GM21360 (cell line): ENCODE measurements around the gene LILRB2.
"Not testable (repeated sequence)": the region's sequence is repeated elsewhere in the genome, so short reads cannot be mapped to it uniquely, and the experiment has no call there.

Source experiments
- ATAC-seq: cut with Tn5 transposase; IDR thresholded peaks from one replicate; pipeline ENCODE4 v1.9.1; 2021; ENCODE audit warnings: mild to moderate bottlenecking, moderate library complexity; ENCODE audit not compliant: unreplicated experiment

The LILRB2 gene

DNA sequence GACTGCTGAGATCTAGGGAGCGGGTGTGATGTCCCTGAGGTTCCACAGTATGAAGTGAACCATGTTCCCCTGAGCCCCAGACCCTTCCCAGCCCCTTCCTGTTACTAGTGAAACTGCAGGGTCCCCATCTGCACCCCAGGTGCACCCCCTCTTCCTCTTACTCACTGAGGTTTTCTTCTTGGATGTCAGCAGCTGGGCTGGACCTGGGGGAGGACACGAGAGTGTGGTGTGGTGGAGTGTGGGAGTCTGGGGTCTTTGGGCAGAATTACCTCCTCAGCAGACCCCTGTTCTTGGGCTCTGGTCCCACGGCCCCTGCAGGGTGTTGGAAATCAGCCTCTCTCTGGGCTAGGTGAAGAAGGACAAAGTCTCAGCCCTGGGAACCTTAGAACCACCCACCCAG lies 35.0 kb downstream of the LILRB2 start:
- ATAC-seq = no peak

DNA sequence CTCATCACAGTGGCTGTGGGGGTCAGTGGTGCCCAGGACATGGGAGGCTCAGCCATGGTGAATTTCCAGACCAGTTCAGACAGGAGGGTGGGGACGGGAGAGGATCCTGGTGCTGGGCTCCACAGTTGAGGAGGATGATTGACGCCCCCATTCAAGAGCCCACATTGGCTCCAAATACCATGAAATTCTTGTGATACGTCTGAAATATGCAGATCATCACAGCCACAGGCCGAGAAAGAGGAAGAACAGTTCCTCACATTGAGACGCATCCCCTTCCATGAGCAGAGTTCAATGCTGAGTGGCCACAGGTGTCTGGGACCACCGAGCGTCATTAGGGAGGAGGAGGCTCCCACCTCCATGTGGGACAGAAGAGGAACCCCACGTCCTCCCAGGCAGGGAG lies 37.1 kb downstream of the LILRB2 start:
- ATAC-seq = not testable (repeated sequence)

- not testable (repeated sequence) for ATAC-seq
Measured at GRCh38 chr19:54242646-54243045, 38.3 kb downstream of the LILRB2 start, which contains the start of gene LILRA6. LILRA6 (minus strand) TSS chr19:54242790.

- not testable (repeated sequence) for ATAC-seq
Measured at GRCh38 chr19:54242234-54242633, 38.7 kb downstream of the LILRB2 start.

DNA sequence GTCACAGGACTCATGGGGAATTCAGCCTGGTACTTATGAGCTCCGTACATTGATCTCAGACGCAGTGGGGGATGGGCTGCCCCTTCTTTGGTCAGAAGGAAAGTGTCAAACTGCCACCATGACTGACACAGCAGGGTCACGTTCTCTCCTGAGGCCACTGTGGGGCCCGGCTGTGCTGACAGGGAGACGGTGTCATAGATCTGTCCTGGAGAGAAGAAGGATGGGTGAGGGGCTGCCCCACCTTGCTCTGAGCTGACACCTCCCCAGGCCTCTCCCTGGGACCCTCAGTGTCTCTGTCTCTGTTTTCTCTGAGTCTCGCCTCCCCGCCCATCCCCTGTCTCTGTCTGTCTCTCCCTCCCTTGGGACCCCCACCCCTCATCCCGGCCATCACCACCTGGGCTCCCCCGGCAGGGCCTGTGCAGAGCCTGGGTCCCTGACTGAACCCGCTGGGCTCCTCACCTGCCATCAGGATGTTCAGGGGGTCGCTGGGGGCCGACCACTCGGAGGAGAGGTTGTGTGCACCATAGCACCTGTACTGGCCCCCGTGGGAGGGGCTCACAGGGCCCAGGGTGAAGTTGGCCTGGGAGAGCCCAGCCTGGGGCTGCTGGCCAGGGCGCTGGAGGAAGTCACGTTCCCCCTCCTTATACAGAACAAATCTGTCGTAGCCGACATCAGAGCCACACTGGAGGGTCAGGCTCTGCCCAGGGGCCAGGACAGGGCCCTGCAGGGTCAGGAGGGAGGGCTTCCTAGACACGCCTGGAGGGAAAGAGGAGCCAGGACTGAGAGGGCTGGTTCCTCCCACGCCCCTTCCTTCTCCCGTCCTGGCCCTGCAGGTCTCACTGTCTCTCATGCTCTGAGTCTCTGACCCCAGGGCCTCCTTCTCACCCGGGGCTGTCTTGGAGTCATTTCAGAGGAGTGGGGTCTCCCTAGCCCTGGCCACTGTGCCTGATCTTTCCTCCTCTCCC lies 40.3 kb downstream of the LILRB2 start:
- not testable (repeated sequence) for ATAC-seq

GRCh38 chr19:54239491-54240371 lies 41.2 kb downstream of the LILRB2 start:
- ATAC-seq = not testable (repeated sequence)

DNA sequence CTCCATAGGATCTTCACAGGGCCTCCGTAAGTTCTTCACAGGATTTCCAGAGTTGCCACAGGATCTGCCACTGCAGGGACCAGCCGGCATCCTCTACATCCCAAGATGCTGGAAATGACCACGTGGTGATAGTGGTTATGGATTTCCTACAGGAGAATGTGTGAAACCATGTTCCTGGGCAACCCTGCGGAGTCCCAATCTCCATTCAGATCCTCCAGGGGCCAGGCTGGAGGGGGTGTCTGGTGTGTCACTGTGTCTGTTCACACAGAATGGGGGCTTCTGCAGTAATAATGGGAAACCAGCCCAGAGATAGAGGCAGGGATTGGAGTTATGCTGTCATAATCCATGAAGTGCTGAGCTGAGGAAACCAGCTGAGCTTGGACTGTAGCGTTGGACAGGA lies 47.0 kb downstream of the LILRB2 start:
- no peak for ATAC-seq

GRCh38 chr19:54231077-54231931 lies 49.6 kb downstream of the LILRB2 start:
- no peak for ATAC-seq

GRCh38 chr19:54230031-54230430 lies 50.9 kb downstream of the LILRB2 start:
- no peak for ATAC-seq

DNA sequence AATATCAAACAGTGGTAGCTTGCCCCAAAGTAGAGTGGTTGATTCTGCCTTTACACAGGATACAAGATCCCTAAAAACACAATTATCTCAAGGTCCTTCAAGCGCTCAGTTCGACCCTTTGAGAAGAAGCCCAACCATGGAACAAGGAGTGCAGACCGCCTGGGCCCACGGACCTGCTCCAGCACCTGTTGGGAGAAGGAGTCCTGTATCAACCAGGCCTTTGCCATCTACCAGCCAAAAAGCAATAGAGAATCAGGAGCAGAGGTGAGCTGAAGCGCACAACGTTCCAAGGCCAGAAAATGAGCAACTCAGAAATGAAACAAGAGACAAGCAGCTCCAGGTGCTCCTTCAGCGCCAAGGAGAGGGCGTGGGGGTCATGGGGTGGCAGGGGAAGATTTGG lies 51.8 kb downstream of the LILRB2 start:
- ATAC-seq = no peak

DNA sequence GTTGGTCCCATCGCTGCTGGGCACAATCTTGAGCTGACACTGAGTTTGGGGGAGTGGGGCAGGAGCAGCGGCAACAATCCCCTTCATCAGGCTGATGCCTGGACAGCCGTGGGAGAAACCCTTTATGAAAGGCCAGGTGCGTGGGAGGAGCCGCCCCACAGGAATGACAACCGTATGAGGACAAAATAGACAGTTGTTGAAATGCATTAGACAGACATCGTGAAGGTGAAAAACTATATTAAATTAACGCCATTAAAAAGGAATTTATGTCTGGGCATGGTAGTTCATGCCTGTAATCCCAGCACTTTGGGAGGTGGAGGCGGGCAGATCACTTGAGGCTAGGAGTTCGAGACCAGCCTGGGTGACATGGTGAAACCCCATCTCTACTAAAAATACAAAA lies 56.3 kb downstream of the LILRB2 start:
- ATAC-seq = not testable (repeated sequence)

- ATAC-seq = not testable (repeated sequence)
Measured at GRCh38 chr19:54223937-54224281, 57.0 kb downstream of the LILRB2 start.
